K562 (cell line): ENCODE results near the gene MFSD2B. TPM values are rescaled to one million over a fixed set of nuclear protein-coding genes. Genes with fewer than 3 reads are reported as not detected.

Experiments used
- ATAC-seq: fragments of 200-7000 bp; cut with Tn5 transposase; 3 replicates; pipeline ENCODE4 v1.9.1; 2020; ENCODE audit warnings: moderate library complexity
- Bru-seq: library from RNA; stranded (reverse); fragments of 400-500 nt; gene quantifications from one replicate; lab custom pipeline; 2021; lab: Mats Ljungman, UMichigan
- BruChase-seq, 2 experiments: library from RNA; stranded (reverse); fragments of 400-500 nt; gene quantifications; one replicate each; lab custom pipeline; 2021; lab: Mats Ljungman, UMichigan
- BruUV-seq: library from RNA; stranded (reverse); fragments of 400-500 nt; replicated peaks from 2 replicates; lab custom pipeline; 2021; lab: Mats Ljungman, UMichigan
- CTCF ChIA-PET: fragments of 300-600 bp; formaldehyde crosslinking; extraction: SDS; loops from one replicate; lab custom pipeline; 2021; ENCODE audit warnings: low intra/inter-chr PET ratio; lab: Yijun Ruan, JAX
- POLR2A ChIA-PET: fragments of 300-600, 350-650 bp; sonication (Branson Sonifier 250); formaldehyde crosslinking; extraction: SDS; loops from one replicate; lab custom pipeline; 2021; ENCODE audit warnings: antibody characterized with exemption, inconsistent platforms; lab: Yijun Ruan, JAX
- DNase-seq, 4 experiments: peaks; one replicate each; pipeline versions ENCODE4 v3.0.0 to v3.0.0-alpha.2; 2011 to 2018; ENCODE audit warnings: low spot score in 3 of 4, mixed read lengths in 3 of 4; ENCODE audit errors: extremely low read depth in 1 of 4
- FAIRE-seq: peaks from 2 replicates; lab custom pipeline; 2011; peaks lifted over from hg19 to GRCh38; lab: Jason Lieb, UNC
- H2AFZ ChIP-seq: 2 replicates; pipeline ENCODE4 v1.6.0; 2011; ENCODE audit warnings: low read depth, low read length, control low read depth, inconsistent platforms
- H3K27ac ChIP-seq: fragments of 200-600 bp; 3 replicates; pipeline ENCODE4 v1.8.0; 2011; ENCODE audit warnings: low read depth, mild to moderate bottlenecking, control low read depth, inconsistent platforms, low read length, moderate library complexity, mixed read lengths; ENCODE audit errors: extremely low read depth
- H3K27me3 ChIP-seq, 2 experiments: fragments of 300-600 bp in 1 of 2; 2 replicates in 1 of 2; 3 replicates in 1 of 2; pipeline versions ENCODE4 v1.6.0 to v1.8.0; 2011; ENCODE audit warnings: inconsistent platforms in 2 of 2, low read length in 2 of 2, mild to moderate bottlenecking in 1 of 2, mixed read lengths in 1 of 2, moderate library complexity in 1 of 2; ENCODE audit not compliant: control insufficient read depth in 2 of 2, insufficient read depth in 2 of 2
- H3K36me3 ChIP-seq: fragments of 300-600 bp; 3 replicates; pipeline ENCODE4 v1.8.0; 2011; ENCODE audit warnings: mild to moderate bottlenecking, low read length, inconsistent platforms; ENCODE audit not compliant: control insufficient read depth, insufficient read depth
- H3K4me1 ChIP-seq, 2 experiments: fragments of 200-600 bp in 1 of 2; replicated peaks in 1 of 2; 2 replicates in 1 of 2; 3 replicates in 1 of 2; pipeline versions ENCODE4 v1.5.1 to v1.8.0; 2011; ENCODE audit warnings: inconsistent platforms in 2 of 2, low read length in 2 of 2, mild to moderate bottlenecking in 1 of 2, mixed read lengths in 1 of 2, moderate library complexity in 1 of 2; ENCODE audit not compliant: control insufficient read depth in 2 of 2, insufficient read depth in 2 of 2
- H3K4me2 ChIP-seq: 2 replicates; pipeline ENCODE4 v1.6.1; 2011; ENCODE audit warnings: low read length, control low read depth, inconsistent platforms, mixed read lengths; ENCODE audit not compliant: insufficient read depth
- H3K4me3 ChIP-seq: fragments of 200-600 bp; sonication (generic), shearing (Covaris generic); 2 replicates; pipeline ENCODE4 v1.5.1; 2016; ENCODE audit warnings: control low read depth, inconsistent platforms
- H3K79me2 ChIP-seq: fragments of 200-600 bp; 3 replicates; pipeline ENCODE4 v1.8.0; 2011; ENCODE audit warnings: low read length, inconsistent platforms; ENCODE audit not compliant: control insufficient read depth, insufficient read depth
- H3K9ac ChIP-seq, 2 experiments: 2 replicates each; pipeline versions ENCODE4 v1.6.0 to v1.6.1; 2011; ENCODE audit warnings: low read depth in 2 of 2, low read length in 2 of 2, control low read depth in 1 of 2, inconsistent platforms in 1 of 2, mild to moderate bottlenecking in 1 of 2, mixed read lengths in 1 of 2; ENCODE audit not compliant: insufficient read depth in 1 of 2
- H3K9me1 ChIP-seq: one replicate; pipeline ENCODE4 v1.6.0; 2011; ENCODE audit warnings: inconsistent platforms, mild to moderate bottlenecking, low read length, moderate library complexity; ENCODE audit not compliant: control insufficient read depth, insufficient read depth
- H3K9me3 ChIP-seq: replicated peaks from 2 replicates; pipeline ENCODE4 v1.5.1; 2011; ENCODE audit warnings: low read depth, low read length, inconsistent platforms; ENCODE audit not compliant: control insufficient read depth, insufficient read depth
- H4K20me1 ChIP-seq: replicated peaks from 2 replicates; pipeline ENCODE4 v1.6.1; 2011; ENCODE audit warnings: low read length, inconsistent platforms, mixed read lengths; ENCODE audit not compliant: control insufficient read depth, insufficient read depth
- ATF7 ChIP-seq: fragments of 450-650 bp; IDR thresholded peaks from 2 replicates; pipeline ENCODE4 v1.7.1; 2014; ENCODE audit warnings: mild to moderate bottlenecking, moderate library complexity
- GTF2F1 ChIP-seq: IDR thresholded peaks from 2 replicates; pipeline ENCODE4 v1.6.1; 2011; ENCODE audit warnings: low read depth, low read length, improper control_type of control experiment
- KAT2B ChIP-seq: IDR thresholded peaks from one replicate; pipeline ENCODE4 v1.6.1; 2012; ENCODE audit warnings: low read depth, mild to moderate bottlenecking, control low read depth, inconsistent platforms, low read length, moderate library complexity
- LARP7 ChIP-seq: fragments of 450-650 bp; IDR thresholded peaks from 2 replicates; pipeline ENCODE4 v1.6.1; 2016
- MTA1 ChIP-seq: fragments of 450-650 bp; IDR thresholded peaks from 2 replicates; pipeline ENCODE4 v1.6.1; 2017; ENCODE audit warnings: borderline replicate concordance
- ZBTB1 ChIP-seq: sonication (generic); formaldehyde crosslinking; IDR thresholded peaks from 2 replicates; pipeline ENCODE4 v1.8.1; 2023; ENCODE audit warnings: missing genetic modification reagents, low read depth, mild to moderate bottlenecking, borderline replicate concordance
- WGBS: fragments of 100-300 bp; shearing (Covaris generic); methylation state at CpG from one replicate; pipeline ENCODE4 v1.1.6; 2016; ENCODE audit warnings: low coverage, mixed read lengths; ENCODE audit not compliant: insufficient coverage; ENCODE audit errors: missing lambda C conversion rate; 5-methylcytosine and 5-hydroxymethylcytosine counted together
- in situ Hi-C: fragments of 300-500 bp; cut with MboI; formaldehyde crosslinking; loops from 4 replicates; pipeline ENCODE4 v1.15.0; 2018; ENCODE audit warnings: inconsistent platforms, mixed read lengths
- intact Hi-C: fragments of 100-400 bp; cut with micrococcal nuclease; formaldehyde crosslinking; loops from 2 replicates; pipeline ENCODE4 v1.14.2; 2022
- long read RNA-seq, 3 experiments: library from polyadenylated mRNA in 2 of 3; library from RNA in 1 of 3; unstranded in 2 of 3; stranded (forward) in 1 of 3; transcript quantifications; one replicate each; pipeline ENCODE4 v2.0.0, GENCODE V29; 2019 to 2022
- polyA minus RNA-seq, 3 experiments: library from RNA; depleted of rRNA, polyadenylated mRNA; stranded (reverse); fragments of >200 nt; gene quantifications; 2 replicates each; pipeline ENCODE4 v1.2.3, GENCODE V29; 2011
- polyA plus RNA-seq, 8 experiments: library from polyadenylated mRNA; depleted of rRNA in 4 of 8; stranded (reverse) in 5 of 8; unstranded in 3 of 8; fragments of >200 nt; fragmentation: Nextera tagmentation in 2 of 8; fragmentation: Illumina TruSeq in 1 of 8; extraction: Ambion mirVana in 2 of 8; extraction: Trizol in 1 of 8; gene quantifications; 2 replicates each; pipeline versions ENCODE4 v1.2.1 to v1.2.3, GENCODE V29; 2011 to 2014; ENCODE audit warnings: inconsistent platforms in 1 of 8, missing spikeins in 1 of 8
- total RNA-seq, 7 experiments: library from RNA; depleted of rRNA in 6 of 7; stranded (reverse); fragments of >200 nt in 6 of 7; fragmentation: Illumina TruSeq in 2 of 7; extraction: Trizol in 2 of 7; gene quantifications; 2 replicates each; pipeline versions ENCODE4 v1.2.1 to v1.2.3, GENCODE V29; 2011 to 2021; ENCODE audit warnings: low replicate concordance in 1 of 7
- TF ChIP-seq, protein P1 (sequence below): fragments of 250-450 bp; sonication (Bioruptor Pico); IDR thresholded peaks from 2 replicates; pipeline ENCODE4 v1.5.0; 2020; ENCODE audit warnings: mild to moderate bottlenecking
- TF ChIP-seq, protein P2 (sequence below): sonication (generic); formaldehyde crosslinking; IDR thresholded peaks from 2 replicates; pipeline ENCODE4 v1.8.0; 2023; ENCODE audit warnings: mild to moderate bottlenecking, missing genetic modification reagents
- TF ChIP-seq, protein P3 (sequence below): sonication (generic); IDR thresholded peaks from 2 replicates; pipeline ENCODE4 v1.6.1; 2016

The MFSD2B gene, protein sequence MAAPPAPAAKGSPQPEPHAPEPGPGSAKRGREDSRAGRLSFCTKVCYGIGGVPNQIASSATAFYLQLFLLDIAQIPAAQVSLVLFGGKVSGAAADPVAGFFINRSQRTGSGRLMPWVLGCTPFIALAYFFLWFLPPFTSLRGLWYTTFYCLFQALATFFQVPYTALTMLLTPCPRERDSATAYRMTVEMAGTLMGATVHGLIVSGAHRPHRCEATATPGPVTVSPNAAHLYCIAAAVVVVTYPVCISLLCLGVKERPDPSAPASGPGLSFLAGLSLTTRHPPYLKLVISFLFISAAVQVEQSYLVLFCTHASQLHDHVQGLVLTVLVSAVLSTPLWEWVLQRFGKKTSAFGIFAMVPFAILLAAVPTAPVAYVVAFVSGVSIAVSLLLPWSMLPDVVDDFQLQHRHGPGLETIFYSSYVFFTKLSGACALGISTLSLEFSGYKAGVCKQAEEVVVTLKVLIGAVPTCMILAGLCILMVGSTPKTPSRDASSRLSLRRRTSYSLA
- 9.6 and 15.1 TPM in 2 replicates for total RNA-seq (2011; cell fraction: chromatin; rRNA removed; ENCODE audit: low replicate concordance)
- total RNA-seq (2011; cell fraction: nucleolus; rRNA removed): 9.7 and 11.7 TPM in 2 replicates
- 8.9 and 13.0 TPM in 2 replicates for total RNA-seq (2011; cell fraction: nucleoplasm; rRNA removed)
- total RNA-seq (2014; rRNA removed) (5.5 and 9.1 TPM in 2 replicates), total RNA-seq (2014; rRNA removed; fragmentation: Illumina TruSeq; extraction: Trizol) (5.2 and 6.8 TPM in 2 replicates), total RNA-seq (2015; rRNA removed; fragmentation: Illumina TruSeq; extraction: Trizol) (7.2 and 8.0 TPM in 2 replicates), total RNA-seq (2021) (10.4 and 10.9 TPM in 2 replicates), polyA plus RNA-seq (2011; rRNA removed) (6.8 and 8.0 TPM in 2 replicates), polyA plus RNA-seq (2014; fragmentation: Illumina TruSeq; extraction: Trizol) (10.5 and 10.7 TPM in 2 replicates), polyA plus RNA-seq (2014; fragmentation: Nextera tagmentation; extraction: Ambion mirVana) (1 to 10 TPM; 2.6 to 3.6 TPM), polyA plus RNA-seq (2014; rRNA removed) (8.4 and 9.9 TPM in 2 replicates), polyA minus RNA-seq (2011; rRNA and poly(A)+ RNA removed) (2.2 and 3.3 TPM in 2 replicates), Bru-seq, nascent RNA (percentile 65 among the genes with signal in this experiment), BruChase-seq, experiment 1, labeled RNA remaining after a 2-hour chase (percentile 63 among the genes with signal in this experiment), BruChase-seq, experiment 2, labeled RNA remaining after a 6-hour chase (percentile 54 among the genes with signal in this experiment)
- polyA plus RNA-seq (2011; cell fraction: cytosol; rRNA removed): 4.5 and 9.0 TPM in 2 replicates
- 10.2 and 25.4 TPM in 2 replicates for polyA plus RNA-seq (2011; cell fraction: nucleus; rRNA removed)
- 9.0 and 11.1 TPM in 2 replicates for polyA plus RNA-seq (2012)
- 3.4 and 4.2 TPM in 2 replicates for polyA minus RNA-seq (2011; cell fraction: cytosol; rRNA and poly(A)+ RNA removed)
- polyA minus RNA-seq (2011; cell fraction: nucleus; rRNA and poly(A)+ RNA removed): 4.2 and 8.2 TPM in 2 replicates
- long read RNA-seq, experiment 1, transcript MFSD2B-201 (14 exons, 2,850 nt): major isoform, 6 of 73 reads
- long read RNA-seq, experiment 1, partial matches to known transcripts: 18 of 73 reads
- long read RNA-seq, experiment 1, other reads (novel, unspliced or antisense): 49 of 73 reads
- long read RNA-seq, experiment 2, transcript MFSD2B-201 (14 exons, 2,850 nt): major isoform, 5 of 41 reads
- long read RNA-seq, experiment 2, partial matches to known transcripts: 10 of 41 reads
- long read RNA-seq, experiment 2, other reads (novel, unspliced or antisense): 25 of 41 reads
- long read RNA-seq, experiment 3, partial matches to known transcripts: 3 of 9 reads
- long read RNA-seq, experiment 3, other reads (novel, unspliced or antisense): 6 of 9 reads

DNA sequence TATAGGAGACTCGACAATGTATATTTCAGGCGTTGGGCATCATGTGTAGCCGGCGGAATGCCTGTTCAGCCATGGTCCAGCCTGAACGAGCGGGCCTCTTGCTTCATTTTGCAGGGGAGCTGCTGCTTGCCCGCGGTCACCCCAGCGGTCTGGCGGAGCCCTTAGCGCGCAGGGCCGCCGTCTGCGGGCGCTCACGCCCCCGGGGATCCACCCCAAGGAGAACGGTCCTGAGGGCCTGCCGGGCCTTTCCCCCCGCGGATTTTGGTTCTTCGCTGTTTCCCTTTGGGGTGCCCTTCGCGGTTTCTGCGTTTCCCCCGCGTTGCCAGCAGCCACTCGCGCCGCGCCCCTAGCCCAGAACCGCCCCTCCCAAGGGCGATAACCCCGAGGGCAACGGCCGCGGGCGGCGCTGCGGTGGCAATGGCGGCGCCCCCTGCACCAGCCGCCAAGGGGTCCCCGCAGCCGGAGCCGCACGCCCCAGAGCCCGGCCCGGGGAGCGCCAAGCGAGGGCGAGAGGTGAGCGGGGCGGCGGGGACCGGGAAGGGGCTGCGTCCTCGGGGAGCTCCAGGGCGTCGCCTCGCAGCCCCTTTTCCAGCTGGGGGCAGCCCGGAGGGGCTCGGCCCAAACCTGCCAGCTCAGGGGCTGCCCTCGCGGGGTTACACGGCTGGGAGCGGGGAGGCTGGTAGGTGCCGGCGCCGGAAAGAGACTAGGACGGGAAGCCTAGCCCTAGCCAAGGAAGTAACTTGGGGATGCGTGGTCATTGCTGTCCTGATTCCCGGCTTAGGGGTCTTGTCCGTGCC lies at the start of gene MFSD2B:
MFSD2B (plus strand) TSS at position 406 of the 797 bp plus-strand sequence; CDS start at position 418, 12 bp downstream.
- Histone ChIP-seq H3K27ac (peak within 1 kb of the TSS; percentile 99), H3K9me1 (no peaks in the 10 kb centered on the region), H3K79me2 (peaks cover 46% of the 10 kb centered on the region), H2AFZ (peak within 1 kb of the TSS; percentile 85), H3K36me3 (peaks cover 21% of the 10 kb centered on the region), H3K4me2 (peak within 1 kb of the TSS; percentile 93), H3K9ac (peak within 1 kb of the TSS; percentile 95 to 97), H3K9me3 (no peaks in the 10 kb centered on the region), H3K4me3 (peak within 1 kb of the TSS; percentile 60), H3K4me1 (peaks cover 34 to 43% of the 10 kb centered on the region in 2 experiments), H4K20me1 (no peaks in the 10 kb centered on the region), H3K27me3 (no peaks in the 10 kb centered on the region)
- FAIRE-seq: no peak
- peak; percentile 45 for ATAC-seq
- intact Hi-C loops (loop anchor here (5.0 to 10.0 kb wide), 2 partner anchors 68 to 185 kb away; partner anchors contain the start of gene UBXN2A), in situ Hi-C loops (no loop called here)
- ChIA-PET POLR2A (interaction anchor here (0.6 to 3.2 kb wide), 10 partner anchors 10 to 811 kb away, joined by 3 to 14 read pairs (median 3); partner anchors contain the start of gene ATAD2B), CTCF (no interaction called here)
- BruUV-seq: no TSS peak
- under 1% methylated on average over 63 of the region's 75 CpGs for WGBS
- DNase-seq: peak; percentile 53 to 75 (median 71)
- TF ChIP-seq LARP7: no peak
- no peak for TF ChIP-seq KAT2B
- TF ChIP-seq ZBTB1: peak; percentile 90
- TF ChIP-seq, protein P1, sequence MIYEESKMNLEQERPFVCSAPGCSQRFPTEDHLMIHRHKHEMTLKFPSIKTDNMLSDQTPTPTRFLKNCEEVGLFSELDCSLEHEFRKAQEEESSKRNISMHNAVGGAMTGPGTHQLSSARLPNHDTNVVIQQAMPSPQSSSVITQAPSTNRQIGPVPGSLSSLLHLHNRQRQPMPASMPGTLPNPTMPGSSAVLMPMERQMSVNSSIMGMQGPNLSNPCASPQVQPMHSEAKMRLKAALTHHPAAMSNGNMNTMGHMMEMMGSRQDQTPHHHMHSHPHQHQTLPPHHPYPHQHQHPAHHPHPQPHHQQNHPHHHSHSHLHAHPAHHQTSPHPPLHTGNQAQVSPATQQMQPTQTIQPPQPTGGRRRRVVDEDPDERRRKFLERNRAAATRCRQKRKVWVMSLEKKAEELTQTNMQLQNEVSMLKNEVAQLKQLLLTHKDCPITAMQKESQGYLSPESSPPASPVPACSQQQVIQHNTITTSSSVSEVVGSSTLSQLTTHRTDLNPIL (CRISPR knock-in tag): no peak
- TF ChIP-seq, protein P2, sequence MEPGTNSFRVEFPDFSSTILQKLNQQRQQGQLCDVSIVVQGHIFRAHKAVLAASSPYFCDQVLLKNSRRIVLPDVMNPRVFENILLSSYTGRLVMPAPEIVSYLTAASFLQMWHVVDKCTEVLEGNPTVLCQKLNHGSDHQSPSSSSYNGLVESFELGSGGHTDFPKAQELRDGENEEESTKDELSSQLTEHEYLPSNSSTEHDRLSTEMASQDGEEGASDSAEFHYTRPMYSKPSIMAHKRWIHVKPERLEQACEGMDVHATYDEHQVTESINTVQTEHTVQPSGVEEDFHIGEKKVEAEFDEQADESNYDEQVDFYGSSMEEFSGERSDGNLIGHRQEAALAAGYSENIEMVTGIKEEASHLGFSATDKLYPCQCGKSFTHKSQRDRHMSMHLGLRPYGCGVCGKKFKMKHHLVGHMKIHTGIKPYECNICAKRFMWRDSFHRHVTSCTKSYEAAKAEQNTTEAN: 0 out of 2 replicates have a peak, but pooled peaks have one; percentile 76
- no peak for TF ChIP-seq GTF2F1
- TF ChIP-seq, protein P3, sequence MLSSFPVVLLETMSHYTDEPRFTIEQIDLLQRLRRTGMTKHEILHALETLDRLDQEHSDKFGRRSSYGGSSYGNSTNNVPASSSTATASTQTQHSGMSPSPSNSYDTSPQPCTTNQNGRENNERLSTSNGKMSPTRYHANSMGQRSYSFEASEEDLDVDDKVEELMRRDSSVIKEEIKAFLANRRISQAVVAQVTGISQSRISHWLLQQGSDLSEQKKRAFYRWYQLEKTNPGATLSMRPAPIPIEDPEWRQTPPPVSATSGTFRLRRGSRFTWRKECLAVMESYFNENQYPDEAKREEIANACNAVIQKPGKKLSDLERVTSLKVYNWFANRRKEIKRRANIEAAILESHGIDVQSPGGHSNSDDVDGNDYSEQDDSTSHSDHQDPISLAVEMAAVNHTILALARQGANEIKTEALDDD: no peak
- no peak for TF ChIP-seq ATF7
- no peak for TF ChIP-seq MTA1
